Spleen (tissue), 11 donors: ENCODE results near the gene UBTF. TPM values are rescaled to one million over a fixed set of nuclear protein-coding genes. Genes with fewer than 3 reads are reported as not detected.

Experiments
- DNase-seq: peaks from one replicate; pipeline ENCODE4 v3.0.0-alpha.2; 2020
- H3K27ac ChIP-seq, 8 donors: fragments of 200-600 bp; sonication (generic) in 7 of 8; 1 replicate in 4 of 8; 2 replicates in 4 of 8; pipeline versions ENCODE4 v1.5.0 to v1.8.0; 2016 to 2021; ENCODE audit warnings: inconsistent platforms in 4 of 8, mild to moderate bottlenecking in 4 of 8, moderate library complexity in 1 of 8
- H3K27me3 ChIP-seq, 7 donors: fragments of 200-600 bp; sonication (generic) in 6 of 7; replicated peaks in 1 of 7; 1 replicate in 4 of 7; 2 replicates in 3 of 7; pipeline versions ENCODE4 v1.5.0 to v1.8.0; 2016 to 2021; ENCODE audit warnings: inconsistent platforms in 3 of 7, mild to moderate bottlenecking in 1 of 7
- H3K36me3 ChIP-seq, 6 donors: fragments of 200-600 bp; sonication (generic) in 5 of 6; 1 replicate in 4 of 6; 2 replicates in 2 of 6; pipeline versions ENCODE4 v1.5.0 to v1.8.0; 2016 to 2021; ENCODE audit warnings: inconsistent platforms in 2 of 6
- H3K4me1 ChIP-seq, 6 donors: fragments of 200-600 bp; sonication (generic) in 5 of 6; 1 replicate in 3 of 6; 2 replicates in 3 of 6; pipeline versions ENCODE4 v1.5.0 to v1.8.0; 2016 to 2021; ENCODE audit warnings: inconsistent platforms in 3 of 6
- H3K4me3 ChIP-seq, 8 donors: fragments of 200-600 bp; sonication (generic) in 7 of 8; 1 replicate in 4 of 8; 2 replicates in 4 of 8; pipeline versions ENCODE4 v1.5.0 to v1.8.0; 2016 to 2021; ENCODE audit warnings: inconsistent platforms in 4 of 8, mild to moderate bottlenecking in 4 of 8, moderate library complexity in 2 of 8
- H3K9me3 ChIP-seq, 8 donors: fragments of 200-600 bp; sonication (generic) in 7 of 8; 1 replicate in 4 of 8; 2 replicates in 4 of 8; pipeline versions ENCODE4 v1.5.0 to v1.8.0; 2016 to 2021; ENCODE audit warnings: inconsistent platforms in 4 of 8
- POLR2A ChIP-seq, 3 donors: fragments of 450-650 bp; IDR thresholded peaks; one replicate each; pipeline ENCODE4 v1.5.1; 2017; ENCODE audit warnings: antibody characterized with exemption in 3 of 3, mild to moderate bottlenecking in 1 of 3
- POLR2AphosphoS5 ChIP-seq, 3 donors: sonication (generic); formaldehyde crosslinking; IDR thresholded peaks; one replicate each; pipeline ENCODE4 v1.5.1; 2017; ENCODE audit warnings: antibody characterized with exemption in 3 of 3
- WGBS, 5 donors: extraction: QIAGEN DNeasy Blood & Tissue Kit in 3 of 5; methylation state at CpG; one replicate each; pipeline versions ENCODE4 v1.1.5 to v1.1.7; 2013 to 2018; 5-methylcytosine and 5-hydroxymethylcytosine counted together
- intact Hi-C: fragments of 100-400 bp; cut with DNase I; formaldehyde crosslinking; loops from one replicate; pipeline ENCODE4 v1.15.0; 2023; ENCODE audit warnings: low total_unique reads
- polyA plus RNA-seq, 3 donors: library from polyadenylated mRNA; stranded (reverse); fragments of 200-250 nt; gene quantifications; one replicate each; pipeline ENCODE4 v1.2.1, GENCODE V29; 2013
- total RNA-seq, 7 donors: library from RNA; depleted of rRNA in 3 of 7; stranded (reverse); fragments of >200 nt in 3 of 7; fragmentation: NEBNext Ultra II Directional in 4 of 7; extraction: Animal tissue kit (Norgen Biotek cat#: 25700) in 4 of 7; gene quantifications; one replicate each; pipeline versions ENCODE4 v1.1.0 to v1.2.1, GENCODE V29; 2016 to 2021
- TF ChIP-seq, protein P1 (sequence below), 11 experiments: fragments of 200-600 bp in 7 of 11; fragments of 450-650 bp in 4 of 11; sonication (generic) in 4 of 11; IDR thresholded peaks in 8 of 11; conservative IDR thresholded peaks in 3 of 11; 1 replicate in 7 of 11; 2 replicates in 4 of 11; pipeline versions ENCODE4 v1.4.0 to v1.8.0; 2016 to 2021; ENCODE audit warnings: antibody characterized with exemption in 11 of 11, inconsistent platforms in 4 of 11, mild to moderate bottlenecking in 1 of 11
- donor health status: healthy with polysubstance abuse.
- donor health status: DM: no; HTN: no; CAD: no; lungs with moderate emphysema.
- donor health status: DM: no; HTN: no; CAD: no.
- donor health status: Bipolar disorder and iron deficiency.
- donor health status: healthy.
- donor health status: DM: no; HTN: no; CAD: no.
- donor health status: DM: yes; HTN: yes; CAD: no.

Gene UBTF
- total and polyA plus RNA-seq, 10 donors = 43.2 to 113 (median 89.2) TPM

DNA sequence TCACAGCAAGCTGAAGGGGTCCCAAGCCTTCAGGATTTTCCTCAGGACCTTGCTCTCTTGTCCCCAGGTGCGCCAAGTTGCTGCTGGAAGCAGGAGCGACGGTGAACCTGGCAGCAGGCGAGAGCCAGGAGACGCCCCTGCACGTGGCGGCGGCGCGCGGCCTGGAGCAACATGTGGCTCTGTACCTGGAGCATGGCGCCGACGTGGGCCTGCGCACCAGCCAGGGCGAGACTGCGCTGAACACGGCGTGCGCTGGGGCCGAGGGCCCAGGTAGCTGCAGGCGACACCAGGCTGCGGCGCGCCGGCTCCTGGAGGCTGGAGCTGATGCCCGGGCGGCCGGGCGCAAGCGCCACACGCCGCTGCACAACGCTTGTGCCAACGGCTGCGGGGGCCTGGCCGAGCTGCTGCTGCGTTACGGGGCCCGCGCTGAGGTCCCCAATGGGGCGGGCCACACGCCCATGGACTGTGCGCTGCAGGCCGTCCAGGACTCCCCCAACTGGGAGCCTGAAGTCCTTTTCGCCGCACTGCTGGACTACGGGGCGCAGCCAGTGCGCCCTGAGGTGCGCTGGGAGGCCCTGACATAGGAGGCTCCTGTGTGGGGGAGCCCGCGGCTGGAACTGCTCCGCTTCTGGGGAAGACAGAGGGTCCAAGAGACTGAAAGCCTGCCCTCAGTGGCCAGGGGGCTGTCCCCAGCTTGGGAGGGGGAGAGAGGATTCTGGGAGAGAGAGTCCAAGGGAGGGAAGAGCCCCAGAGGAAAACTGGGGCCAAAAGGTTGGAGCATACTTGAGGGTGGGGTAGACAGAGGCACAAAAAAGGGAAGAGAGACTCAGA lies 42.6 kb downstream of the UBTF start:
- TF ChIP-seq POLR2A (IDR thresholded peaks at IDR 0.05) (no peak), POLR2AphosphoS5 (IDR thresholded peaks at IDR 0.05) (peak in 1 of 3 donors; percentile 35)
- TF ChIP-seq, protein P1, sequence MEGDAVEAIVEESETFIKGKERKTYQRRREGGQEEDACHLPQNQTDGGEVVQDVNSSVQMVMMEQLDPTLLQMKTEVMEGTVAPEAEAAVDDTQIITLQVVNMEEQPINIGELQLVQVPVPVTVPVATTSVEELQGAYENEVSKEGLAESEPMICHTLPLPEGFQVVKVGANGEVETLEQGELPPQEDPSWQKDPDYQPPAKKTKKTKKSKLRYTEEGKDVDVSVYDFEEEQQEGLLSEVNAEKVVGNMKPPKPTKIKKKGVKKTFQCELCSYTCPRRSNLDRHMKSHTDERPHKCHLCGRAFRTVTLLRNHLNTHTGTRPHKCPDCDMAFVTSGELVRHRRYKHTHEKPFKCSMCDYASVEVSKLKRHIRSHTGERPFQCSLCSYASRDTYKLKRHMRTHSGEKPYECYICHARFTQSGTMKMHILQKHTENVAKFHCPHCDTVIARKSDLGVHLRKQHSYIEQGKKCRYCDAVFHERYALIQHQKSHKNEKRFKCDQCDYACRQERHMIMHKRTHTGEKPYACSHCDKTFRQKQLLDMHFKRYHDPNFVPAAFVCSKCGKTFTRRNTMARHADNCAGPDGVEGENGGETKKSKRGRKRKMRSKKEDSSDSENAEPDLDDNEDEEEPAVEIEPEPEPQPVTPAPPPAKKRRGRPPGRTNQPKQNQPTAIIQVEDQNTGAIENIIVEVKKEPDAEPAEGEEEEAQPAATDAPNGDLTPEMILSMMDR (IDR thresholded peaks at IDR 0.05 in 8 of 11, conservative IDR thresholded peaks at IDR 0.05 in 3 of 11) = no peak
- Histone ChIP-seq H3K27ac (no peak overlapping the region), H3K9me3 (no peaks in the 10 kb centered on the region), H3K4me3 (no peak overlapping the region), H3K36me3 (peaks cover 0 to 59% (median 37%) of the 10 kb centered on the region in 6 donors), H3K27me3 (no peaks in the 10 kb centered on the region), H3K4me1 (peaks cover 0 to 4% (median 0%) of the 10 kb centered on the region in 6 donors)
- intact Hi-C loops = no loop called here
- DNase-seq = no peak
- WGBS, 5 donors = 94 to 97% (median 96%) methylated on average over 29 to 54 of the region's 54 CpGs

DNA sequence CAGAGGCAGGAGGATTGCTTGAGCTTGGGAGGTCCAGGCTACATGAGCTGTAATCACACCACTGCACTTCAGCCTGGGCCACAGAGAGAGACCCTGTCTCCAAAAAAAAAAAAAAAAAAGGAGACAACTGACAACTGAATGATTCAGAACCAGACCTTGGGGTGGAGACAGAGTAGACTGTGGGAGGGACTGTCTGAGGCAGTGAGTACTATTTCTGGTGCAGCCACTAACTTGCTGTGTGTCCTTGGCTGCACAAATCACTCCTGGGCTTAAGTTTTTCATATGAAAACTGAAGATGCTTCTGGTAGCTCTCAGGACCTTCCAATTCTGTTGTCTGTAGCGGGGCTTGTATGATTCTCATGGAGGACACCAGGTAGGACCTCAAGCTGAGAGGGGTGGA lies 43.2 kb downstream of the UBTF start:
- intact Hi-C loops = no loop called here
- no peaks in the 10 kb centered on the region for H3K4me1 ChIP-seq

DNA sequence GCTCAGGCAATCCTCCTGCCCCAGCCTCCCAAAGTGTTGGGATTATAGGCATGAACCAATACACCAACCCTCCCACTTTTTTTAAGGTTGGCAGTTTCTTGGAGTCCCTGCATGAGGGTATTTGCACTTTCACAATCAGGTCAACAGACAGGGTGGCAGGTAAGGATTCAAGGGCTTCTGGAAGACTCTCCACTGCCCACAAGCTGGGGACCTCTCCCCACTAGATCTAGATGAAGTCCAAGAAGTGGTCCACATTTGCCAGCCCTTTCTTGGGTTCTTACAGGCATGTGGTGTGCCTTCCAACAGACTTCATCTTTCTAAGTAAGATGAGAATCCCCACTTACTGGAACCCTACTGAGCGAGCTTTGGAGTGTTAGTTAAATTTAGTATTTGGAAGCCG lies 45.0 kb downstream of the UBTF start:
- WGBS, 5 donors = 94 to 100% (median 97%) methylated on average over 2 of the region's 2 CpGs
- Histone ChIP-seq H3K27ac (no peak overlapping the region), H3K36me3 (peaks cover 0 to 52% (median 34%) of the 10 kb centered on the region in 6 donors), H3K27me3 (no peaks in the 10 kb centered on the region), H3K4me3 (no peak overlapping the region), H3K9me3 (no peaks in the 10 kb centered on the region), H3K4me1 (peaks cover 0 to 6% (median 0%) of the 10 kb centered on the region in 6 donors)
- intact Hi-C loops = no loop called here
- no peak for DNase-seq
- TF ChIP-seq, protein P1 (IDR thresholded peaks at IDR 0.05 in 8 of 11, conservative IDR thresholded peaks at IDR 0.05 in 3 of 11) = no peak
- TF ChIP-seq POLR2AphosphoS5 (IDR thresholded peaks at IDR 0.05) = no peak
- no peak for TF ChIP-seq POLR2A (IDR thresholded peaks at IDR 0.05)

More for the DNA sequence above, 43.2 kb downstream of the UBTF start:
- DNase-seq = no peak
- Histone ChIP-seq H3K36me3 (peaks cover 0 to 53% (median 34%) of the 10 kb centered on the region in 6 donors), H3K27me3 (no peaks in the 10 kb centered on the region), H3K9me3 (no peaks in the 10 kb centered on the region), H3K4me3 (no peak overlapping the region), H3K27ac (no peak overlapping the region)
- WGBS, 5 donors = 90 to 100% (median 97%) methylated on average over 1 of the region's 1 CpG
- TF ChIP-seq POLR2AphosphoS5 (IDR thresholded peaks at IDR 0.05) (no peak), POLR2A (IDR thresholded peaks at IDR 0.05) (no peak)
- TF ChIP-seq, protein P1 (IDR thresholded peaks at IDR 0.05 in 8 of 11, conservative IDR thresholded peaks at IDR 0.05 in 3 of 11) = no peak

DNA sequence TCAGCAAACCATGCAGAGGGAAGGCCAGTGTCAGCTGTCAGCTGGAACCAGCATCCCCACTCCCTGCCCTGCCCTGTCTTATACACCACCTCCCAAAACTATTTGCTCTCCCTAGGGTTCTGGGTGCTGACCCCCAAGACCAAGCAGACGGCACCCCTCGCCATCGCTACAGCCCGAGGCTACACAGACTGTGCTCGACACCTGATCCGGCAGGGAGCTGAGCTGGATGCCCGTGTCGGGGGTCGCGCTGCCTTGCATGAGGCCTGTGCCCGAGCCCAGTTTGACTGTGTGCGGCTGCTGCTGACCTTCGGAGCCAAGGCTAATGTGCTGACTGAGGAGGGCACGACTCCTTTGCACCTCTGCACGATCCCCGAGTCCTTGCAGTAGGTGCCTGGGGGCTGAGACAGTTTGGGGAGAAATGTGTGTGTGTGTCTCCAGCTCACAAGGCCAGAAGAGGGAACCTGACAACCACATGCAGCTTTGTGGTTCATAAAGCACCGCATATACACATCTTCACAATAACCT lies 47.5 kb downstream of the UBTF start:
- intact Hi-C loops = no loop called here
- no peak for DNase-seq
- 84 to 90% (median 86%) methylated on average over 5 to 17 of the region's 17 CpGs for WGBS, 5 donors

More for the DNA sequence above, 47.5 kb downstream of the UBTF start:
- TF ChIP-seq, protein P1 (IDR thresholded peaks at IDR 0.05 in 8 of 11, conservative IDR thresholded peaks at IDR 0.05 in 3 of 11) = no peak
- peak; percentile 8 to 67 (median 39) for TF ChIP-seq POLR2AphosphoS5 (IDR thresholded peaks at IDR 0.05)
- Histone ChIP-seq H3K9me3 (no peaks in the 10 kb centered on the region), H3K36me3 (peaks cover 0 to 28% (median 14%) of the 10 kb centered on the region in 6 donors), H3K27ac (no peak overlapping the region), H3K27me3 (no peaks in the 10 kb centered on the region), H3K4me3 (no peak overlapping the region), H3K4me1 (peaks cover 0 to 9% (median 1%) of the 10 kb centered on the region in 6 donors)
